ENCODE measurements around the gene C1QTNF1.

- no peak for TF ChIP-seq MAX (IDR thresholded peaks at IDR 0.05)
- TF ChIP-seq EGR1 (IDR thresholded peaks at IDR 0.05): no peak
- TF ChIP-seq RAD21 (IDR thresholded peaks at IDR 0.05; ENCODE audit: low read depth): no peak
Measured at GRCh38 chr17:79084291-79085153, 60.6 kb downstream of the C1QTNF1 start.

All from Ishikawa (cell line).